Spinal cord (tissue), 10 donors: ENCODE data around the gene CXCL12. TPM values are rescaled to one million over a fixed set of nuclear protein-coding genes. Genes with fewer than 3 reads are reported as not detected.

Experiments
- DNase-seq, 6 donors: peaks; one replicate each; pipeline versions ENCODE4 v3.0.0 to v3.0.0-alpha.2; 2013 to 2015; ENCODE audit warnings: low spot score in 6 of 6, low read depth in 4 of 6
- H3K27ac ChIP-seq: one replicate; pipeline ENCODE4 v1.5.1; 2013; ENCODE audit warnings: low read depth, low read length, control low read depth
- H3K27me3 ChIP-seq: one replicate; pipeline ENCODE4 v1.6.1; 2013; ENCODE audit warnings: low read length; ENCODE audit not compliant: control insufficient read depth, insufficient read depth
- H3K36me3 ChIP-seq: one replicate; pipeline ENCODE4 v1.6.1; 2013; ENCODE audit warnings: low read length; ENCODE audit not compliant: control insufficient read depth, insufficient read depth
- H3K4me1 ChIP-seq: one replicate; pipeline ENCODE4 v1.6.1; 2013; ENCODE audit warnings: low read length; ENCODE audit not compliant: control insufficient read depth, insufficient read depth
- H3K4me3 ChIP-seq: one replicate; pipeline ENCODE4 v1.5.1; 2013; ENCODE audit warnings: low read depth, low read length, control low read depth
- H3K9me3 ChIP-seq: one replicate; pipeline ENCODE4 v1.6.1; 2013; ENCODE audit warnings: low read length; ENCODE audit not compliant: control insufficient read depth, insufficient read depth
- WGBS: methylation state at CpG from one replicate; pipeline ENCODE4 v1.1.5; 2013; ENCODE audit warnings: missing lambda C conversion rate; ENCODE audit not compliant: insufficient coverage; 5-methylcytosine and 5-hydroxymethylcytosine counted together
- polyA plus RNA-seq, 2 donors: library from polyadenylated mRNA; unstranded; fragments of 120-200 nt; gene quantifications; one replicate each; pipeline ENCODE4 v1.2.1, GENCODE V29; 2013; ENCODE audit not compliant: insufficient read length in 2 of 2
- total RNA-seq, 2 donors: library from RNA; depleted of rRNA in 1 of 2; stranded (reverse); fragments of 120-200 nt in 1 of 2; fragments of >200 nt in 1 of 2; gene quantifications; one replicate each; pipeline versions ENCODE4 v1.2.3 to v1.2.4, GENCODE V29; 2013 to 2014
- donor health status: healthy.

CXCL12 gene
- total and polyA plus RNA-seq, 4 donors = 90.1 to 152 (median 104) TPM

- no peak for DNase-seq
- WGBS = no CpG with 5 or more reads among the region's 2 CpGs
- Histone ChIP-seq H3K4me1 (no peaks in the 10 kb centered on the region), H3K9me3 (no peaks in the 10 kb centered on the region), H3K36me3 (no peaks in the 10 kb centered on the region), H3K27ac (no peak overlapping the region), H3K27me3 (no peaks in the 10 kb centered on the region), H3K4me3 (no peak overlapping the region)
Observed at GRCh38 chr10:44404741-44405437, 20.0 kb upstream of the CXCL12 start.

GRCh38 chr10:44402465-44403195, 17.7 kb upstream of the CXCL12 start:
- Histone ChIP-seq H3K36me3 (no peaks in the 10 kb centered on the region), H3K9me3 (no peaks in the 10 kb centered on the region), H3K27ac (no peak overlapping the region), H3K4me3 (no peak overlapping the region), H3K4me1 (no peaks in the 10 kb centered on the region), H3K27me3 (peaks cover 6% of the 10 kb centered on the region)
- 80% methylated on average over 2 of the region's 6 CpGs for WGBS
- DNase-seq = no peak

- Histone ChIP-seq H3K4me3 (no peak overlapping the region), H3K36me3 (no peaks in the 10 kb centered on the region), H3K27ac (no peak overlapping the region), H3K9me3 (no peaks in the 10 kb centered on the region), H3K27me3 (peaks cover 6% of the 10 kb centered on the region), H3K4me1 (peaks cover 12% of the 10 kb centered on the region)
- no CpG with 5 or more reads among the region's 4 CpGs for WGBS
- DNase-seq = no peak
Observed at GRCh38 chr10:44400541-44400940, 15.6 kb upstream of the CXCL12 start.

GRCh38 chr10:44399659-44400451, 15.0 kb upstream of the CXCL12 start:
- WGBS = 71% methylated on average over 5 of the region's 6 CpGs
- Histone ChIP-seq H3K4me3 (no peak overlapping the region), H3K27me3 (peaks cover 6% of the 10 kb centered on the region), H3K4me1 (peaks cover 12% of the 10 kb centered on the region), H3K27ac (no peak overlapping the region), H3K9me3 (no peaks in the 10 kb centered on the region), H3K36me3 (no peaks in the 10 kb centered on the region)
- DNase-seq = no peak

- WGBS = 73% methylated on average over 9 of the region's 15 CpGs
- no peak for DNase-seq
Observed at GRCh38 chr10:44398747-44399658, 14.1 kb upstream of the CXCL12 start.

GRCh38 chr10:44398271-44398670, 13.4 kb upstream of the CXCL12 start:
- peaks cover 6% of the 10 kb centered on the region for H3K27me3 ChIP-seq
- no peak overlapping the region for H3K4me3 ChIP-seq
- H3K4me1 ChIP-seq = peaks cover 14% of the 10 kb centered on the region
- no peak overlapping the region for H3K27ac ChIP-seq
- no peak for DNase-seq
- 42% methylated on average over 5 of the region's 7 CpGs for WGBS
- H3K36me3 ChIP-seq = no peaks in the 10 kb centered on the region
- H3K9me3 ChIP-seq = no peaks in the 10 kb centered on the region

More at GRCh38 chr10:44398747-44399658, 14.1 kb upstream of the CXCL12 start:
- H3K4me1 ChIP-seq = peaks cover 12% of the 10 kb centered on the region
- H3K27me3 ChIP-seq = peaks cover 6% of the 10 kb centered on the region
- H3K27ac ChIP-seq = no peak overlapping the region
- no peaks in the 10 kb centered on the region for H3K9me3 ChIP-seq
- no peaks in the 10 kb centered on the region for H3K36me3 ChIP-seq
- no peak overlapping the region for H3K4me3 ChIP-seq

- Histone ChIP-seq H3K4me1 (peaks cover 16% of the 10 kb centered on the region), H3K27me3 (peaks cover 6% of the 10 kb centered on the region), H3K9me3 (no peaks in the 10 kb centered on the region), H3K27ac (no peak overlapping the region), H3K4me3 (no peak overlapping the region), H3K36me3 (no peaks in the 10 kb centered on the region)
- no peak for DNase-seq
- WGBS = 82% methylated on average over 6 of the region's 6 CpGs
Observed at GRCh38 chr10:44397476-44398225, 12.8 kb upstream of the CXCL12 start.

- Histone ChIP-seq H3K4me1 (peaks cover 16% of the 10 kb centered on the region), H3K27me3 (peaks cover 6% of the 10 kb centered on the region), H3K36me3 (no peaks in the 10 kb centered on the region), H3K27ac (no peak overlapping the region), H3K4me3 (no peak overlapping the region), H3K9me3 (no peaks in the 10 kb centered on the region)
- DNase-seq = no peak
- 83% methylated on average over 5 of the region's 7 CpGs for WGBS
Observed at GRCh38 chr10:44396671-44397191, 11.8 kb upstream of the CXCL12 start.
